ENCODE data around the gene ADAMTS2. TPM values are rescaled to one million over a fixed set of nuclear protein-coding genes. Genes with fewer than 3 reads are reported as not detected.

The ADAMTS2 gene
- total and polyA plus RNA-seq, 8 donors = 1.8 to 41.5 (median 11.6) TPM

- Histone ChIP-seq H3K27me3 (peaks cover 0 to 71% (median 21%) of the 10 kb centered on the region in 3 donors), H3K27ac (no peak overlapping the region), H3K36me3 (no peaks in the 10 kb centered on the region), H3K4me1 (peaks cover 11 to 29% (median 20%) of the 10 kb centered on the region in 4 donors), H3K4me3 (no peak overlapping the region), H3K9me3 (no peaks in the 10 kb centered on the region)
- intact Hi-C loops (cut with DNase I; ENCODE audit: low total_unique reads) = no loop called here
- TF ChIP-seq POLR2AphosphoS5 (IDR thresholded peaks at IDR 0.05) = no peak
- TF ChIP-seq, protein P1, sequence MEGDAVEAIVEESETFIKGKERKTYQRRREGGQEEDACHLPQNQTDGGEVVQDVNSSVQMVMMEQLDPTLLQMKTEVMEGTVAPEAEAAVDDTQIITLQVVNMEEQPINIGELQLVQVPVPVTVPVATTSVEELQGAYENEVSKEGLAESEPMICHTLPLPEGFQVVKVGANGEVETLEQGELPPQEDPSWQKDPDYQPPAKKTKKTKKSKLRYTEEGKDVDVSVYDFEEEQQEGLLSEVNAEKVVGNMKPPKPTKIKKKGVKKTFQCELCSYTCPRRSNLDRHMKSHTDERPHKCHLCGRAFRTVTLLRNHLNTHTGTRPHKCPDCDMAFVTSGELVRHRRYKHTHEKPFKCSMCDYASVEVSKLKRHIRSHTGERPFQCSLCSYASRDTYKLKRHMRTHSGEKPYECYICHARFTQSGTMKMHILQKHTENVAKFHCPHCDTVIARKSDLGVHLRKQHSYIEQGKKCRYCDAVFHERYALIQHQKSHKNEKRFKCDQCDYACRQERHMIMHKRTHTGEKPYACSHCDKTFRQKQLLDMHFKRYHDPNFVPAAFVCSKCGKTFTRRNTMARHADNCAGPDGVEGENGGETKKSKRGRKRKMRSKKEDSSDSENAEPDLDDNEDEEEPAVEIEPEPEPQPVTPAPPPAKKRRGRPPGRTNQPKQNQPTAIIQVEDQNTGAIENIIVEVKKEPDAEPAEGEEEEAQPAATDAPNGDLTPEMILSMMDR (IDR thresholded peaks at IDR 0.05) = no peak
- no peak for TF ChIP-seq EP300 (IDR thresholded peaks at IDR 0.05)
- no peak for TF ChIP-seq POLR2A (IDR thresholded peaks at IDR 0.05)
- 74 to 90% (median 81%) methylated on average over 8 of the region's 8 CpGs for WGBS, 5 donors
- DNase-seq = no peak
These were observed 4.8 kb downstream of the ADAMTS2 start for GRCh38 chr5:179340465-179340864.

GRCh38 chr5:179339996-179340395 lies 5.3 kb downstream of the ADAMTS2 start:
- Histone ChIP-seq H3K27ac (no peak overlapping the region), H3K9me3 (no peaks in the 10 kb centered on the region), H3K4me3 (no peak overlapping the region), H3K4me1 (peaks cover 11 to 29% (median 20%) of the 10 kb centered on the region in 4 donors), H3K27me3 (peaks cover 0 to 66% (median 17%) of the 10 kb centered on the region in 3 donors), H3K36me3 (no peaks in the 10 kb centered on the region)
- WGBS, 5 donors = 81 to 88% (median 87%) methylated on average over 8 to 10 of the region's 10 CpGs
- DNase-seq = no peak
- TF ChIP-seq, protein P1 (IDR thresholded peaks at IDR 0.05) = no peak
- TF ChIP-seq POLR2A (IDR thresholded peaks at IDR 0.05) (no peak), POLR2AphosphoS5 (IDR thresholded peaks at IDR 0.05) (no peak), EP300 (IDR thresholded peaks at IDR 0.05) (no peak)
- intact Hi-C loops (cut with DNase I; ENCODE audit: low total_unique reads) = no loop called here

GRCh38 chr5:179339081-179339480 lies 6.2 kb downstream of the ADAMTS2 start:
- no peak for DNase-seq
- no peak overlapping the region for H3K27ac ChIP-seq
- peaks cover 7 to 20% (median 11%) of the 10 kb centered on the region in 4 donors for H3K4me1 ChIP-seq
- peaks cover 0 to 61% (median 8%) of the 10 kb centered on the region in 3 donors for H3K27me3 ChIP-seq
- TF ChIP-seq POLR2A (IDR thresholded peaks at IDR 0.05) (no peak), EP300 (IDR thresholded peaks at IDR 0.05) (no peak), POLR2AphosphoS5 (IDR thresholded peaks at IDR 0.05) (no peak)
- TF ChIP-seq, protein P1 (IDR thresholded peaks at IDR 0.05) = no peak
- no peaks in the 10 kb centered on the region for H3K9me3 ChIP-seq
- WGBS, 5 donors = 74 to 86% (median 81%) methylated on average over 5 of the region's 5 CpGs
- intact Hi-C loops (cut with DNase I; ENCODE audit: low total_unique reads) = no loop called here
- no peak overlapping the region for H3K4me3 ChIP-seq
- H3K36me3 ChIP-seq = no peaks in the 10 kb centered on the region

DNA sequence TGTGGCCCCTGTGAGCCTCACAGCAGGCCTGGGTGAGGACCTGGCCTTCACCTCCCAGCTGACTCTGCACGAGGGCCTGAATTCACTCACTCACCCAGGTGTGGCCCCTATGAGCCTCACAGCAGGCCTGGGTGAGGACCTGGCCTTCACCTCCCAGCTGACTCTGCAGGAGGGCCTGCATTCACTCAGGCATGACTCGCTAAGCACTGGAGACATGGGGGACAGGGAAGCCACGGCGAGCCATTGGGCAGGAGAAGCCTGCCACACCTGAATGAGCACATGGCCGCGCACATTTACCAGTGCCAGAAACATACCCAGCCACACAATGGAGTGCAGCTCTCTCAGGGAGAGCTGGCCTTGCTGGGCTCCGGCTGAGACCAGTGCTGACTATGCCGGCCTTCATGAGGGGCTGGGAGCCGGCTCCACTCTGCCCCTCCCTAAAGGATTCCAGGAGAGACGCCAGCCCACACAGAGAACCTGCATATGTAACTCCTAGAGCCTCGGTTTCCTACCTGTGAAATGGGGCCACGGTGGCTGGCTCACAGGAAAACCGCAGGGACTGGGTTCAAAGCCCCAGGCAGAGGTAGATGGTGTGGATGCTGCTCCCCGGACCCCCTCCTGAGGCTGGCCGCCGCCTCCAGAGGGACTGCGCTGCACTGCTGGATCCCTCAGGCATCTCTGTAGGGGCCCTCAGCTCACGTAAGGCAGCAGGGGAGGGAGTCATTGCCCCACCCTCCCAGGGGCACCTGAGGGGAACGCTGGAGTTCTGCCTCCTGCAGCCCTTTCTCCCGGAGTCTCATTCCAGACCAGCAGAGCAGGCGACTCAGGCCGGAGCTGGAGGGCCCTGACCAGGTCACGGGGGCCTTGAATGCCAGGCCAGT lies 7.2 kb downstream of the ADAMTS2 start:
- no peak for DNase-seq
- Histone ChIP-seq H3K27ac (no peak overlapping the region), H3K36me3 (no peaks in the 10 kb centered on the region), H3K27me3 (peaks cover 0 to 55% (median under 1%) of the 10 kb centered on the region in 3 donors), H3K4me1 (peaks cover under 1 to 10% (median 2%) of the 10 kb centered on the region in 4 donors), H3K4me3 (no peak overlapping the region), H3K9me3 (no peaks in the 10 kb centered on the region)
- TF ChIP-seq, protein P1 (IDR thresholded peaks at IDR 0.05) = no peak
- TF ChIP-seq EP300 (IDR thresholded peaks at IDR 0.05) (no peak), POLR2AphosphoS5 (IDR thresholded peaks at IDR 0.05) (no peak), POLR2A (IDR thresholded peaks at IDR 0.05) (no peak)
- intact Hi-C loops (cut with DNase I; ENCODE audit: low total_unique reads) = no loop called here
- 70 to 81% (median 78%) methylated on average over 10 to 23 of the region's 23 CpGs for WGBS, 5 donors
